WTC11 (cell line): ENCODE results near the gene TMEM18. TPM values are rescaled to one million over a fixed set of nuclear protein-coding genes. Genes with fewer than 3 reads are reported as not detected.

Experiments
- ATAC-seq: fragments of 200-7000 bp; cut with Tn5 transposase; 2 replicates; pipeline ENCODE4 v1.10.0; 2021; ENCODE audit warnings: mild to moderate bottlenecking, moderate library complexity
- CTCF ChIA-PET: fragments of 300-600 bp; sonication (Branson Sonifier 250); formaldehyde crosslinking; loops from one replicate; lab custom pipeline; 2021; ENCODE audit warnings: antibody characterized with exemption; lab: Charles Lee
- POLR2A ChIA-PET: fragments of 350-600 bp; sonication (Branson Sonifier 250); formaldehyde crosslinking; loops from one replicate; lab custom pipeline; 2021; ENCODE audit warnings: antibody characterized with exemption; lab: Charles Lee
- DNase-seq: peaks from one replicate; pipeline ENCODE4 v3.0.0; 2021; ENCODE audit warnings: low spot score
- H3K27ac Mint-ChIP-seq: 2 replicates; pipeline ENCODE4 v1.8.0; 2021; ENCODE audit warnings: mixed read lengths
- H3K27me3 Mint-ChIP-seq: 2 replicates; pipeline ENCODE4 v1.8.0; 2021; ENCODE audit warnings: low read depth, mild to moderate bottlenecking, moderate library complexity, mixed read lengths
- H3K36me3 Mint-ChIP-seq: 2 replicates; pipeline ENCODE4 v1.8.0; 2021; ENCODE audit warnings: mixed read lengths
- H3K4me1 Mint-ChIP-seq: 2 replicates; pipeline ENCODE4 v1.8.0; 2022; ENCODE audit warnings: mixed read lengths
- H3K4me3 Mint-ChIP-seq: 2 replicates; pipeline ENCODE4 v1.8.0; 2021; ENCODE audit warnings: mild to moderate bottlenecking, moderate library complexity, mixed read lengths
- H3K9me3 Mint-ChIP-seq: 2 replicates; pipeline ENCODE4 v1.8.0; 2021; ENCODE audit warnings: mixed read lengths
- E2F4 ChIP-seq: sonication (generic); formaldehyde crosslinking; IDR thresholded peaks from 2 replicates; pipeline ENCODE4 v1.8.1; 2022; ENCODE audit warnings: low read depth, mild to moderate bottlenecking, moderate library complexity, missing genetic modification reagents, borderline replicate concordance
- EMX1 ChIP-seq: fragments of 250-450 bp; sonication (Bioruptor Pico); IDR thresholded peaks from 2 replicates; pipeline ENCODE4 v1.8.0; 2021; ENCODE audit warnings: mild to moderate bottlenecking
- ESRRA ChIP-seq: sonication (generic); formaldehyde crosslinking; IDR thresholded peaks from 2 replicates; pipeline ENCODE4 v1.8.1; 2022; ENCODE audit warnings: mild to moderate bottlenecking, missing genetic modification reagents, borderline replicate concordance
- FOXP4 ChIP-seq: sonication (generic); formaldehyde crosslinking; IDR thresholded peaks from 2 replicates; pipeline ENCODE4 v1.8.0; 2022; ENCODE audit warnings: mild to moderate bottlenecking, missing genetic modification reagents
- HMGA2 ChIP-seq: fragments of 250-450 bp; sonication (Bioruptor Pico); IDR thresholded peaks from 2 replicates; pipeline ENCODE4 v1.4.0; 2021; ENCODE audit warnings: mild to moderate bottlenecking, moderate library complexity
- MAX ChIP-seq: sonication (generic); formaldehyde crosslinking; IDR thresholded peaks from 2 replicates; pipeline ENCODE4 v1.8.0; 2022; ENCODE audit warnings: mild to moderate bottlenecking, missing genetic modification reagents
- PREB ChIP-seq: sonication (generic); formaldehyde crosslinking; IDR thresholded peaks from 2 replicates; pipeline ENCODE4 v1.8.1; 2022; ENCODE audit warnings: mild to moderate bottlenecking, missing genetic modification reagents, moderate library complexity, borderline replicate concordance
- PRRX2 ChIP-seq: fragments of 250-450 bp; sonication (Bioruptor Pico); IDR thresholded peaks from 2 replicates; pipeline ENCODE4 v1.8.0; 2021; ENCODE audit warnings: mild to moderate bottlenecking
- RELA ChIP-seq: sonication (generic); formaldehyde crosslinking; IDR thresholded peaks from 2 replicates; pipeline ENCODE4 v1.8.1; 2022; ENCODE audit warnings: missing genetic modification reagents, mild to moderate bottlenecking, borderline replicate concordance
- TP53 ChIP-seq: sonication (generic); formaldehyde crosslinking; IDR thresholded peaks from 2 replicates; pipeline ENCODE4 v1.8.1; 2023; ENCODE audit warnings: mild to moderate bottlenecking, missing genetic modification reagents
- ZMAT4 ChIP-seq: fragments of 250-450 bp; sonication (Bioruptor Pico); IDR thresholded peaks from 2 replicates; pipeline ENCODE4 v1.9.0; 2021; ENCODE audit warnings: mild to moderate bottlenecking
- ZNF121 ChIP-seq: sonication (generic); formaldehyde crosslinking; IDR thresholded peaks from 2 replicates; pipeline ENCODE4 v1.8.0; 2023; ENCODE audit warnings: missing genetic modification reagents
- ZNF396 ChIP-seq: fragments of 250-450 bp; sonication (Bioruptor Pico); IDR thresholded peaks from 2 replicates; pipeline ENCODE4 v1.8.0; 2021; ENCODE audit warnings: mild to moderate bottlenecking, moderate library complexity, borderline replicate concordance
- ZNF423 ChIP-seq: fragments of 250-450 bp; sonication (Bioruptor Pico); IDR thresholded peaks from 2 replicates; pipeline ENCODE4 v2.1.2; 2022; ENCODE audit warnings: mild to moderate bottlenecking, moderate library complexity
- total RNA-seq: library from RNA; stranded (reverse); gene quantifications from 3 replicates; pipeline ENCODE4 v1.2.3, GENCODE V29; 2021
- TF ChIP-seq, protein P1 (sequence below): fragments of 250-450 bp; sonication (Bioruptor Pico); IDR thresholded peaks from 2 replicates; pipeline ENCODE4 v1.9.0; 2021; ENCODE audit warnings: moderate library complexity, mild to moderate bottlenecking, inconsistent platforms, borderline replicate concordance
- TF ChIP-seq, protein P2 (sequence below): sonication (generic); formaldehyde crosslinking; IDR thresholded peaks from 2 replicates; pipeline ENCODE4 v1.8.1; 2023; ENCODE audit warnings: mild to moderate bottlenecking, missing genetic modification reagents, moderate library complexity
- TF ChIP-seq, protein P3 (sequence below): fragments of 250-450 bp; sonication (Bioruptor Pico); IDR thresholded peaks from 2 replicates; pipeline ENCODE4 v1.9.0; 2021; ENCODE audit warnings: mild to moderate bottlenecking, borderline replicate concordance
- TF ChIP-seq, protein P4 (sequence below): sonication (generic); formaldehyde crosslinking; IDR thresholded peaks from 2 replicates; pipeline ENCODE4 v1.8.0; 2022; ENCODE audit warnings: mild to moderate bottlenecking, missing genetic modification reagents

The TMEM18 gene
- total RNA-seq, 1 experiment from 2014 or later = 24.0 TPM

GRCh38 chr2:633371-633770, 43.8 kb downstream of the TMEM18 start (continued):
- TF ChIP-seq E2F4 (CRISPR knock-in tag) (no peak), RELA (CRISPR knock-in tag) (no peak), PREB (CRISPR knock-in tag) (no peak), ZNF423 (CRISPR knock-in tag) (no peak), ZNF396 (CRISPR knock-in tag) (no peak), PRRX2 (CRISPR knock-in tag) (no peak)
- TF ChIP-seq, protein P1, sequence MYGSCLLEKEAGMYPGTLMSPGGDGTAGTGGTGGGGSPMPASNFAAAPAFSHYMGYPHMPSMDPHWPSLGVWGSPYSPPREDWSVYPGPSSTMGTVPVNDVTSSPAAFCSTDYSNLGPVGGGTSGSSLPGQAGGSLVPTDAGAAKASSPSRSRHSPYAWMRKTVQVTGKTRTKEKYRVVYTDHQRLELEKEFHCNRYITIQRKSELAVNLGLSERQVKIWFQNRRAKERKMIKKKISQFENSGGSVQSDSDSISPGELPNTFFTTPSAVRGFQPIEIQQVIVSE (CRISPR knock-in tag) = no peak
- TF ChIP-seq, protein P2, sequence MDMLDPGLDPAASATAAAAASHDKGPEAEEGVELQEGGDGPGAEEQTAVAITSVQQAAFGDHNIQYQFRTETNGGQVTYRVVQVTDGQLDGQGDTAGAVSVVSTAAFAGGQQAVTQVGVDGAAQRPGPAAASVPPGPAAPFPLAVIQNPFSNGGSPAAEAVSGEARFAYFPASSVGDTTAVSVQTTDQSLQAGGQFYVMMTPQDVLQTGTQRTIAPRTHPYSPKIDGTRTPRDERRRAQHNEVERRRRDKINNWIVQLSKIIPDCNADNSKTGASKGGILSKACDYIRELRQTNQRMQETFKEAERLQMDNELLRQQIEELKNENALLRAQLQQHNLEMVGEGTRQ (CRISPR knock-in tag) = no peak
- TF ChIP-seq, protein P3, sequence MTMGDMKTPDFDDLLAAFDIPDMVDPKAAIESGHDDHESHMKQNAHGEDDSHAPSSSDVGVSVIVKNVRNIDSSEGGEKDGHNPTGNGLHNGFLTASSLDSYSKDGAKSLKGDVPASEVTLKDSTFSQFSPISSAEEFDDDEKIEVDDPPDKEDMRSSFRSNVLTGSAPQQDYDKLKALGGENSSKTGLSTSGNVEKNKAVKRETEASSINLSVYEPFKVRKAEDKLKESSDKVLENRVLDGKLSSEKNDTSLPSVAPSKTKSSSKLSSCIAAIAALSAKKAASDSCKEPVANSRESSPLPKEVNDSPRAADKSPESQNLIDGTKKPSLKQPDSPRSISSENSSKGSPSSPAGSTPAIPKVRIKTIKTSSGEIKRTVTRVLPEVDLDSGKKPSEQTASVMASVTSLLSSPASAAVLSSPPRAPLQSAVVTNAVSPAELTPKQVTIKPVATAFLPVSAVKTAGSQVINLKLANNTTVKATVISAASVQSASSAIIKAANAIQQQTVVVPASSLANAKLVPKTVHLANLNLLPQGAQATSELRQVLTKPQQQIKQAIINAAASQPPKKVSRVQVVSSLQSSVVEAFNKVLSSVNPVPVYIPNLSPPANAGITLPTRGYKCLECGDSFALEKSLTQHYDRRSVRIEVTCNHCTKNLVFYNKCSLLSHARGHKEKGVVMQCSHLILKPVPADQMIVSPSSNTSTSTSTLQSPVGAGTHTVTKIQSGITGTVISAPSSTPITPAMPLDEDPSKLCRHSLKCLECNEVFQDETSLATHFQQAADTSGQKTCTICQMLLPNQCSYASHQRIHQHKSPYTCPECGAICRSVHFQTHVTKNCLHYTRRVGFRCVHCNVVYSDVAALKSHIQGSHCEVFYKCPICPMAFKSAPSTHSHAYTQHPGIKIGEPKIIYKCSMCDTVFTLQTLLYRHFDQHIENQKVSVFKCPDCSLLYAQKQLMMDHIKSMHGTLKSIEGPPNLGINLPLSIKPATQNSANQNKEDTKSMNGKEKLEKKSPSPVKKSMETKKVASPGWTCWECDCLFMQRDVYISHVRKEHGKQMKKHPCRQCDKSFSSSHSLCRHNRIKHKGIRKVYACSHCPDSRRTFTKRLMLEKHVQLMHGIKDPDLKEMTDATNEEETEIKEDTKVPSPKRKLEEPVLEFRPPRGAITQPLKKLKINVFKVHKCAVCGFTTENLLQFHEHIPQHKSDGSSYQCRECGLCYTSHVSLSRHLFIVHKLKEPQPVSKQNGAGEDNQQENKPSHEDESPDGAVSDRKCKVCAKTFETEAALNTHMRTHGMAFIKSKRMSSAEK = no peak
- TF ChIP-seq, protein P4, sequence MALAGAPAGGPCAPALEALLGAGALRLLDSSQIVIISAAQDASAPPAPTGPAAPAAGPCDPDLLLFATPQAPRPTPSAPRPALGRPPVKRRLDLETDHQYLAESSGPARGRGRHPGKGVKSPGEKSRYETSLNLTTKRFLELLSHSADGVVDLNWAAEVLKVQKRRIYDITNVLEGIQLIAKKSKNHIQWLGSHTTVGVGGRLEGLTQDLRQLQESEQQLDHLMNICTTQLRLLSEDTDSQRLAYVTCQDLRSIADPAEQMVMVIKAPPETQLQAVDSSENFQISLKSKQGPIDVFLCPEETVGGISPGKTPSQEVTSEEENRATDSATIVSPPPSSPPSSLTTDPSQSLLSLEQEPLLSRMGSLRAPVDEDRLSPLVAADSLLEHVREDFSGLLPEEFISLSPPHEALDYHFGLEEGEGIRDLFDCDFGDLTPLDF (CRISPR knock-in tag) = no peak

- ChIA-PET POLR2A (no interaction called here), CTCF (no interaction called here)
- Mint-ChIP-seq H3K36me3 (no peaks in the 10 kb centered on the region), H3K4me1 (peaks cover under 1% of the 10 kb centered on the region; the same call in 1 of the 2 replicates), H3K9me3 (peaks cover 4% of the 10 kb centered on the region), H3K4me3 (no peak overlapping the region), H3K27ac (no peak overlapping the region), H3K27me3 (peaks cover 18% of the 10 kb centered on the region)
- TF ChIP-seq ESRRA (CRISPR knock-in tag) (no peak), TP53 (CRISPR knock-in tag) (no peak)
- no peak for ATAC-seq
- DNase-seq = no peak
These were observed 44.7 kb downstream of the TMEM18 start for GRCh38 chr2:632471-632870.

DNA sequence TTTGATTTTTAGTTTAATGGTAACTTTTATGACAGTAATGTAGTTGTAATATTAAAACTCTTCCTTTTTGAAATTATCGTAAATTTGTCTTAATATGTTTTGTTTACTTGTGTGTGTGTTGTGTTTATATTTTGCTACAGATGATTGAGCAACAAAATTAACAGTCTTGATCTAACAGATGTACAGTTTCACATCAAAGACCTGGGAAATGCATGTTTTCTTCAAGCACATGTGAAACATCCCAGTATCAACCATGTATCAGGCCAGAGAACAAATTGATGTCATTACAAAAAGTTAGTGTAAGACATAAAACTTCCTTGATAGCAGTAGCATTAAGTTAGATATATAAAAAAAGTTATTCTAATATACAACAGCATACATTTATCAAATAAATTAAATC, 45.5 kb downstream of the TMEM18 start:
- H3K27me3 Mint-ChIP-seq = peaks cover 11% of the 10 kb centered on the region
- ATAC-seq = no peak
- DNase-seq = no peak
- TF ChIP-seq ZMAT4 (CRISPR knock-in tag) (no peak), ZNF423 (CRISPR knock-in tag) (no peak), HMGA2 (CRISPR knock-in tag) (no peak), ZNF121 (no peak), MAX (CRISPR knock-in tag) (no peak), FOXP4 (CRISPR knock-in tag) (no peak), EMX1 (CRISPR knock-in tag) (no peak)
- TF ChIP-seq, all 79 proteins: peak for 0
- Mint-ChIP-seq H3K36me3 (no peaks in the 10 kb centered on the region), H3K4me3 (no peak overlapping the region), H3K9me3 (peaks cover 4% of the 10 kb centered on the region), H3K4me1 (peaks cover 8% of the 10 kb centered on the region; the same call in 1 of the 2 replicates), H3K27ac (no peak overlapping the region)
- ChIA-PET CTCF (no interaction called here), POLR2A (no interaction called here)
